Lower leg skin (tissue), 4 donors: Measurements from ENCODE around the gene NBL1. TPM values are rescaled to one million over a fixed set of nuclear protein-coding genes. Genes with fewer than 3 reads are reported as not detected.

Source experiments
- DNase-seq, 2 donors: peaks; one replicate each; pipeline ENCODE4 v3.0.0-alpha.2; 2019; ENCODE audit warnings: low spot score in 2 of 2
- H3K4me3 ChIP-seq: fragments of 200-600 bp; sonication (generic); 2 replicates; pipeline ENCODE4 v1.5.1; 2017; ENCODE audit warnings: mild to moderate bottlenecking, low read depth; ENCODE audit not compliant: poor library complexity, severe bottlenecking
- POLR2A ChIP-seq, 2 donors: fragments of 450-650 bp; IDR thresholded peaks; one replicate each; pipeline ENCODE4 v1.6.1; 2016 to 2017; ENCODE audit warnings: antibody characterized with exemption in 2 of 2, mild to moderate bottlenecking in 1 of 2, moderate library complexity in 1 of 2
- WGBS, 2 donors: methylation state at CpG; one replicate each; pipeline ENCODE4 v1.1.5; 2018; 5-methylcytosine and 5-hydroxymethylcytosine counted together
- intact Hi-C: fragments of 100-400 bp; cut with DNase I; formaldehyde crosslinking; loops from one replicate; pipeline ENCODE4 v1.15.0; 2023; ENCODE audit warnings: low total_unique reads
- total RNA-seq, 4 donors: library from RNA; depleted of rRNA; stranded (reverse); fragments of >200 nt; gene quantifications; one replicate each; pipeline ENCODE4 v1.1.0, GENCODE V29; 2016
- TF ChIP-seq, protein P1 (sequence below), 3 donors: fragments of 450-650 bp; IDR thresholded peaks; one replicate each; pipeline ENCODE4 v1.5.1; 2016; ENCODE audit warnings: antibody characterized with exemption in 3 of 3, mild to moderate bottlenecking in 3 of 3, moderate library complexity in 2 of 3

Gene NBL1
- total RNA-seq, 4 donors from 2014 or later: 147 to 230 (median 210) TPM

DNA sequence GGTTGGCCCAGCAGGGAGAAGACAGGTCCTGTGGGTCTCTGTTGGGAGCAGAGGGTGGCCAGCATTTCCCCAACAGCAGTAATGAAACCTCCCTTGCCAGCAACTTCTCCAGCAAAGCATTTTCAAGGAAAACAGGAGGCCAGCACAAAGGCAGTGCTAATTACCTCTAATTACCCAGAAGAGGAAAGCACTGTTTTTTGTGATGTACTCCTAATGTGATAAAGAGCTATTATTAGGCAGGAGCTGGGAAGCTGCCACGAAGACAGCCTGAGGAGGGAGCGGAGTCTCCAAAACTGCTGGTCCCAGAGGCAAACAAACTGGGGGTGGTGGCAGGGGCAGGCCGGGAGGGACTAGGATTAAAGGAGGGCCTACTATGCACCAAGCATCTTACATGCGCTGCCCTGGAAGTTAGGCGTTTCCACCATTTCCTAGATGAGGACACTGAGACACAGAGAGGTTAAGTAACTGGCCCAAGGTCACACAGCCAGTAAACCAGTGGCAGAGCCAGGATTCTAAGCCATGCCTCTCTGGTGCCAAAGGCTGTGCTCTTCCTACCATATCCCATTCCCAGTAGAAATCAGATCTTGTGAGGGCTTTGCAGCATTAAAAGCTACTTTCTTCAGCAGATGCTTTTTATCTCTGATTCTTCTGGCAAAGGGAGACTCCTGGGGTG lies 45.1 kb downstream of the NBL1 start:
- WGBS, 2 donors: 81 to 87% methylated on average over 5 of the region's 5 CpGs
- DNase-seq: no peak
- no peak overlapping the region for H3K4me3 ChIP-seq
- intact Hi-C loops: no loop called here
- TF ChIP-seq, protein P1, sequence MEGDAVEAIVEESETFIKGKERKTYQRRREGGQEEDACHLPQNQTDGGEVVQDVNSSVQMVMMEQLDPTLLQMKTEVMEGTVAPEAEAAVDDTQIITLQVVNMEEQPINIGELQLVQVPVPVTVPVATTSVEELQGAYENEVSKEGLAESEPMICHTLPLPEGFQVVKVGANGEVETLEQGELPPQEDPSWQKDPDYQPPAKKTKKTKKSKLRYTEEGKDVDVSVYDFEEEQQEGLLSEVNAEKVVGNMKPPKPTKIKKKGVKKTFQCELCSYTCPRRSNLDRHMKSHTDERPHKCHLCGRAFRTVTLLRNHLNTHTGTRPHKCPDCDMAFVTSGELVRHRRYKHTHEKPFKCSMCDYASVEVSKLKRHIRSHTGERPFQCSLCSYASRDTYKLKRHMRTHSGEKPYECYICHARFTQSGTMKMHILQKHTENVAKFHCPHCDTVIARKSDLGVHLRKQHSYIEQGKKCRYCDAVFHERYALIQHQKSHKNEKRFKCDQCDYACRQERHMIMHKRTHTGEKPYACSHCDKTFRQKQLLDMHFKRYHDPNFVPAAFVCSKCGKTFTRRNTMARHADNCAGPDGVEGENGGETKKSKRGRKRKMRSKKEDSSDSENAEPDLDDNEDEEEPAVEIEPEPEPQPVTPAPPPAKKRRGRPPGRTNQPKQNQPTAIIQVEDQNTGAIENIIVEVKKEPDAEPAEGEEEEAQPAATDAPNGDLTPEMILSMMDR (IDR thresholded peaks at IDR 0.05): no peak
- no peak for TF ChIP-seq POLR2A (IDR thresholded peaks at IDR 0.05)

DNA sequence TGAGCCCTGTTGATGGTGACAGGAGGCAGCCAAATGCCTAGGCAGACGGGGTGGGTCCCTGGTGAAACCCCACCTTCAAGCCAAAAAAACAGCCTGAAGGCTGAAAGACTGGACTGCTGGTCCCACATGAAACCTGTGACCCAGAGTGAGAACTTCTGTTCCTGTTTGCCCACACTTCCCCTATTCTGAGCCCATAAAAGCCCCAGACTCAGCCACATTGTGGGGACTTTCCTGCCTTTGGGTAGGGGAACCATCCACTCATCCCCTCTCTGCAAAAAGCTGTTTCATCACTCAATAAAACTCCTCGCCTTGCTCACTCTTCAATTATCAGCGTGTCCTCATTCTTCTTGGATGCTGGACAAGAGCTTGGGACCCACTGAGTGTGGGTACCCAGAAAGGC lies 45.7 kb downstream of the NBL1 start:
- no peak for DNase-seq
- 89 to 95% methylated on average over 3 of the region's 3 CpGs for WGBS, 2 donors
- no peak overlapping the region for H3K4me3 ChIP-seq
- intact Hi-C loops: no loop called here
- TF ChIP-seq, protein P1 (IDR thresholded peaks at IDR 0.05): no peak
- TF ChIP-seq POLR2A (IDR thresholded peaks at IDR 0.05): no peak

DNA sequence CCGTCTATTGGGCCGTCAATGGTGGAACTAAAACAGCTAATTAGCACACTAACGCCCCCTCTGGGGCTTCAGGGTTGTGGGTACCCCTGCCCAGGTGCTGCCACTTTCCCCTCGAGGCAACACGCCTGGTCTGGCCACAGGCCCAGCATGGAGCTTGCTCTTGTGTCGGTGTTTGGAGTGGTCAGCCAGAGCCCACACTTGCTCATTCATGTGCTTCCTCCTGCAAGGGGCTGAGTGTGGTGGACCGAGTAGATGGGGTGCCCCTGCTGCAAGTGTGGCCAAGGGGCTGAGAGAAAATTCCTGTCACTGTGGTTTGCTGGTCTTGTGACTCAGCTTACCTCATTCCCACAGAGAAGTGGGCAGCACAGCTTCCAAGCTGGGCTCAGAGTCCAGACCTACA lies 46.2 kb downstream of the NBL1 start:
- TF ChIP-seq POLR2A (IDR thresholded peaks at IDR 0.05): no peak
- TF ChIP-seq, protein P1 (IDR thresholded peaks at IDR 0.05): no peak
- no peak overlapping the region for H3K4me3 ChIP-seq
- 82 to 87% methylated on average over 7 of the region's 7 CpGs for WGBS, 2 donors
- intact Hi-C loops: no loop called here
- DNase-seq: no peak

DNA sequence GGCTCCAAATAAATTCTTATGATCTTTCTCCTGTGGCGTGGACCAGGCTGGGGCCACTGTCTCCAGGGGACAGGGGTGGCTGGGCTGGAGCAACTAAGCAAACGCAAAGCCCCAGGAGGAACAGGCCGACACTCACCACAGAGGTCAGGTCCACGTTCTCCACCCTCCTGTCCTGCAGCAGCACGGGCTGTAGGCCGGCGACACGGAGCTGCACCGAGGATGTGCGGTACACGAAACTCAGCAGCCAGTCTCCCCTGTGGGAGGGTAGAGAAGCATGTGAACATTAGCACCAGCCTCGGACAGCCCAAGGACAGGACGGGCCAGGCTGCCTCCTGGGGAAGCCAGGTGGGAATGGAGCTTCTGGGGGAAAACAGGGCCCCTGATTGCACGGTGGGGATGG lies 50.2 kb downstream of the NBL1 start:
- WGBS, 2 donors: 84 to 87% methylated on average over 11 to 14 of the region's 14 CpGs
- intact Hi-C loops: no loop called here

DNA sequence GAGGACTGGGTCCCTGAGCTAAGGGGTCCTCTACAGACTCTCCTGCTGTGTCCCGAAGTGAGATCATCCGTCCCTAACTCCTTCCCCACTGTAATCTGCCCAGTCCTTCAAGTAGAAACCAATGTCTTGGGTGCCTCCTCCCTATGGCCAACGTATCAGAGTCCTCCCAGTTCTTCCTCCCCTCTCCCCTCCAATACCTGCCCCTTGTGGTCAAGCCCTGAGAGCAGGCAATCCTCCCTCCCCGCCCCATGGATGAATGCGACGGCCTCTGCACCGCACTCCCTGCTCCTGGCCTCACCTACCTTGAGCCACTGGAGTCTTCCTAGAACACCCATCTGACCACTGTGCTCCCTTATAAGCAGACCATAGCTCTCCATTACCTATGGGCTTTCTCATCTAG lies 51.7 kb downstream of the NBL1 start:
- 93 to 94% methylated on average over 7 of the region's 7 CpGs for WGBS, 2 donors
- DNase-seq: no peak
- intact Hi-C loops: no loop called here
- H3K4me3 ChIP-seq: no peak overlapping the region
- TF ChIP-seq, protein P1 (IDR thresholded peaks at IDR 0.05): no peak
- no peak for TF ChIP-seq POLR2A (IDR thresholded peaks at IDR 0.05)

More for the DNA sequence above, 50.2 kb downstream of the NBL1 start:
- TF ChIP-seq, protein P1 (IDR thresholded peaks at IDR 0.05): no peak
- no peak for TF ChIP-seq POLR2A (IDR thresholded peaks at IDR 0.05)
- H3K4me3 ChIP-seq: no peak overlapping the region
- no peak for DNase-seq

DNA sequence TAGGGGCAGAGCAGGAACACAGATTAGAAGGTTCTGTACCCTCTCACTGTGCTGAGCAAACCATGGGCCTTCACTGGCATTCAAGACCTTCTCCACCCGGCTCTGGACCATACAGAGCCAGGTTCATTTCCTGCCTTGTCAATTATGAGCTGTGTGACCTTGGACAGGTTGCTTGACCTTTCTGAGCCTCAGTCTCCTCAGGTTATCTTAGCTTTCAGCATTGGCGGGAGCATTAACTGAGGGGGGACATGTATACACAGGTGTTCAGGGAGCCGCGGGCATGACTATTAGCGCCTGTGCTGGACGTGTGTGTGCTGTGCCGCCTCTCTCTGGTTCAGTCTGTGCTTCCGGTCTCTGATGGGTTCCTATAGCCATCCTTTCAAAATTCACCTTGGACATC lies 52.7 kb downstream of the NBL1 start:
- 96 to 99% methylated on average over 8 of the region's 8 CpGs for WGBS, 2 donors
- TF ChIP-seq, protein P1 (IDR thresholded peaks at IDR 0.05): no peak
- TF ChIP-seq POLR2A (IDR thresholded peaks at IDR 0.05): no peak
- intact Hi-C loops: no loop called here
- DNase-seq: no peak
- H3K4me3 ChIP-seq: no peak overlapping the region
